Epithelial cell of esophagus (primary cell): ENCODE results near the gene SIK2.
A peak's percentile ranks its signal among the peaks of the same experiment; 100 is the strongest.

ENCODE experiments used
- DNase-seq: peaks from one replicate; pipeline ENCODE4 v3.0.0; 2010; ENCODE audit warnings: low read depth
- H3K4me3 ChIP-seq: 2 replicates; pipeline ENCODE4 v1.5.1; 2011; ENCODE audit warnings: mild to moderate bottlenecking, low read length, control low read depth
- TF ChIP-seq, protein P1 (sequence below): IDR thresholded peaks from 2 replicates; pipeline ENCODE4 v1.5.1; 2011; ENCODE audit warnings: low read depth, mild to moderate bottlenecking, low read length, control low read depth, inconsistent platforms; ENCODE audit not compliant: insufficient read depth; ENCODE audit errors: missing control alignments

Gene SIK2

DNA sequence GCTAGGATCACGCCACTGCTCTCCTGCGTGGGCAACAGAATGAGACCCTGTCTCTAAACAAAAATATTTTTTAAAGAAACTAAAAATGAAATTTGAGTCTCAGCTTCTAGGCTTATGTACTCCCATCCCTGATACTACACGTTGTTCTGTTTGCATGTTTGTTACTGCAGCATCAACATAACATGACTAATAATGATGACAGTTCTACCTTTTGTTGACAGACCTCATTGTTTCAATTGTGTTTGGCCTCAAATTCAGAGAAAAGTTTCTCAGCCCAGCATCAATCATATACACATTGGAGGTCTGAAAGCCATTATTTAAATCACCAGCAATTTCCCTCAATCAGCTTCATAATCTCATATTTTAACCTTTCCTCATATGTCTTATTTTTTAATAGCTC is 40.9 kb upstream of the SIK2 start:
- peak; percentile 65 for DNase-seq
- TF ChIP-seq, protein P1, sequence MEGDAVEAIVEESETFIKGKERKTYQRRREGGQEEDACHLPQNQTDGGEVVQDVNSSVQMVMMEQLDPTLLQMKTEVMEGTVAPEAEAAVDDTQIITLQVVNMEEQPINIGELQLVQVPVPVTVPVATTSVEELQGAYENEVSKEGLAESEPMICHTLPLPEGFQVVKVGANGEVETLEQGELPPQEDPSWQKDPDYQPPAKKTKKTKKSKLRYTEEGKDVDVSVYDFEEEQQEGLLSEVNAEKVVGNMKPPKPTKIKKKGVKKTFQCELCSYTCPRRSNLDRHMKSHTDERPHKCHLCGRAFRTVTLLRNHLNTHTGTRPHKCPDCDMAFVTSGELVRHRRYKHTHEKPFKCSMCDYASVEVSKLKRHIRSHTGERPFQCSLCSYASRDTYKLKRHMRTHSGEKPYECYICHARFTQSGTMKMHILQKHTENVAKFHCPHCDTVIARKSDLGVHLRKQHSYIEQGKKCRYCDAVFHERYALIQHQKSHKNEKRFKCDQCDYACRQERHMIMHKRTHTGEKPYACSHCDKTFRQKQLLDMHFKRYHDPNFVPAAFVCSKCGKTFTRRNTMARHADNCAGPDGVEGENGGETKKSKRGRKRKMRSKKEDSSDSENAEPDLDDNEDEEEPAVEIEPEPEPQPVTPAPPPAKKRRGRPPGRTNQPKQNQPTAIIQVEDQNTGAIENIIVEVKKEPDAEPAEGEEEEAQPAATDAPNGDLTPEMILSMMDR = no peak
- no peak overlapping the region for H3K4me3 ChIP-seq

DNA sequence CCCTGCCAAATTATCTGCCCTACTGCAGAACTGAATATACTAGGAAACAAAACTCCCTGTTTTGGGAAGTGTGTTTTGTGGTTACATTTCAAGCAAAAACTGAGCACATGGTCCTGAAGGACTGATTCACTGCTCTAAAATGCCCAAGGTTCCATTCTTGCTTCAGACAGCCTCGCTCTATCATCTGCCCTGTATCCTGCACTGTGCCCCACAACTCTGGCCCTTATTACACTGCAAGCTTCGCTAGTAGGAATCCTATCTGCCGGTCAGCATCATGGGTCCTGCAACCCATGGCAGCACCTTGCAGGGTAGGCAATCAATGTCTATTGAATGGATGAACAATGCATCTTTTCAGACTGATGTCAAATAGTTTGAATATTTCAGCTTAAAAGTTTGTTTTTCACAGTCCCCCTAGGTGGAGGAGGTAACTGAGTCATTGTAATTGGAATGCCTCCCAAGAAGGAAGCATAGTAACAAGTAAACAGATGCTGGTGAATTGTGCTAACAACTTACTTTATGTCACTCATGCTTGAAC is 40.4 kb upstream of the SIK2 start:
- TF ChIP-seq, protein P1 = no peak
- DNase-seq = peak; percentile 57
- no peak overlapping the region for H3K4me3 ChIP-seq

DNA sequence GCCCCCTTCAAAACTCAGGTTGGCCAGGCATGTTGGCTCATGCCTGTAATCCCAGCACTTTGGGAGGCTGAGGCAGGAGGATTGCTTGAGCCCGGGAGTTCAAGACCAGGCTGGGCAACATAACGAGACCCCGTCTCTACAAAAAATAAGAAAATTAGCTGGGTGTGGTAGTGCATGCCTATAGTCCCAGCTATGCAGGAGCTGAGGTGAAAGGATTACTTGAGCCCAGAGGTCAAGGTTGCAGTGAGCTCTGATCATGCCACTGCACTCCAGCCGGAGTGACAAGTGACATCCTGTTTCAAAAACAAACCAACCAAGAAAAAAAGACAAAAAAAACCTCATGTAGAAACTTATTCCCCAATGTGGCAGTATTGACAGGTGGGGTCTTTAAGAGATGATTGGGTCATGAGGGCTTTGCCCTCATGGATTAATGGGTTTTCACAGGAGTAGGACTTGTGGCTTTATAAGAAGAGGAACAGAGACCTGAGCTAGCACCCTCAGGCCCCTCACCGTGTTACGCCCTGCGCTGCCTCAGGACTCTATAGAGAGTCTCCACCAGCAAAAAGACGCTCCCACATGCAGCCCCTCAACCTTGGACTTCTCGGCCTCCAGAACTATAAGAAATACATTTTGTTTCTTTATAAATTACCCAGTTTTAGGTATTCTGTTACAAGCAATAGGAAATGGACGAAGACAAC is 39.4 kb upstream of the SIK2 start:
- DNase-seq = no peak
- TF ChIP-seq, protein P1 = no peak
- no peak overlapping the region for H3K4me3 ChIP-seq

DNA sequence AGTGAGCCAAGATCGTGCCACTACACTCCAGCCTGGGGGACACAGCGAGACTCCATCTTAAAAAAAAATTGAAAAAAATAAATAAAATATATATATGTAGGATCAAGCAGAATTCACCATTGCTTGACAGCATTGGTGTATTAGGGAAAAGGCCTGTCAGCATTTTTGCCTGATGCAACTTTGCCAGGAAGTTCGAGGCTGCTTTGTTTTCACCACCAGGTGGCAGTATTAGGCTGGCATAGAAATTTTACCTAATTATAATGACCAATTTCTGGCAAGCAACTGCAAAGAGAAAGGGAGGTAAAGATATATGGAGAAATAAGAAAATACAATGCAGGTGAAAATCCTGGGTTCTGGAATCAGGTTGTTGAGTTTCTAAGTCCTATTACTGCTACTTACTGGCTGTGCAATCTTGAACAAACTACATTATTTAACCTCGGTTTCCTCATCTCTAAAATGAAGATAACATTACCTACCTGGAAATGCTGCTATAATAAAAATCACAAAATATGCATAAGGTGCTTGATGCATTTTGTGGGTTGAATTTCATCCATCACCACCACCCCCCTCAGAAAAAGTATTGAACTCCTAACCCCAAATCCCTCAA is 37.0 kb upstream of the SIK2 start:
- H3K4me3 ChIP-seq = no peak overlapping the region
- peak; percentile 80 for DNase-seq
- TF ChIP-seq, protein P1 = peak; percentile 87

DNA sequence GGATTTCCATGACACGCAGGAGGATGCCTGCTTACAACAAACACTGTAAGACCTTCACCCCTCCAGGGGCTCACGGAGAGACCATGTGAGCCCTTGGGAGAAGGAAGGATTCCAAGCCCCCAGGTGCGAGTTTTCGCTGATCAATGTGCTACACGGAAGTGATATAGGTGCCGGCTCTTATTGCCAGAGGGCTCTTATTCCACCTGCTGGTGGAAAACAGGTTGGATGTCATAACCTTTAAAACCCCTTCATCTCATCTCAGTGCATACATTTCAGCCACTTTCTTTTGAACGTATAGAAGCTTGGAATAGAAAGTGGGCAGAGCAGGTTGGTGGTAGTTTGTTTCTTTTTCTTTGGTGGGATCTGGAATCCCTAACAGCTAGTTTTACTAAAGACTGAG is 35.9 kb upstream of the SIK2 start:
- H3K4me3 ChIP-seq = no peak overlapping the region
- no peak for DNase-seq
- TF ChIP-seq, protein P1 = no peak

DNA sequence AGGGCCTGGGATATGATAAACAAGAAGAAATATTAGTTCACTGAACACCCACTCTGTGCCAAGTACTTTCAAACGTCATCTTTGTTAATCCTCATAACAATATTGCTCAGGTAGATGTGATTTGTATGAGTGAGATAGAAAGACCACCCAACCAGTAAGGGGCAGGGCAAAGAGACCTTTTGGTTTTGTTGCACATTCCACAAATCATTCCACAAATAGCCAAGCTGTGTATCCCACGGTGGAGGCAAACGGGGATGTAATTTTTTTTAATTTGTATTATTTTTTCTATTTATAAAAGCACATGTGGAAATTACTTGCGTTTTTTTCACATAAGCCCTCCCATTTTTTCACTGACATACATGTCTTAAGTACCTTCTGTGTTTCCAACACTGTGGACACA is 32.8 kb upstream of the SIK2 start:
- TF ChIP-seq, protein P1 = no peak
- DNase-seq = no peak
- no peak overlapping the region for H3K4me3 ChIP-seq

DNA sequence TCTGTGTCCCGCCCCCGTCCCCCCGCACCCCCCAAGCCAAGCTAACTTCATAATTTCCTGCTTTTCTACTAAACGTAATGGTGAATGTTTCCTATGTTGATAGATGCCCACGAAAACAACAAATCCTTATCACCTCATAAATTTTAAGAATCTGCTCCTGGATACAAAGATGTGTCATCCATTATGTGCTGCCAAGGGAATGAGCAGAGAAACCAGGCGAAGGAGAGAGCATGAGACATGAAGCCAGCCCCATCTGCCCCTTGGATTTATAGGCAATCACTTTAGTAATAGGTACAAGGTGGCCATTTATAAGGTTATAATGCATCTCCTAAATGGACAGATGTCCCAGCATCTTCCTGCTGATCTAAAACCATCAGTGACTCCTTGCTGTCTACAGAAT is 31.5 kb upstream of the SIK2 start:
- TF ChIP-seq, protein P1 = no peak
- no peak for DNase-seq

More for the DNA sequence above, 31.5 kb upstream of the SIK2 start:
- H3K4me3 ChIP-seq = no peak overlapping the region
